SKM-1 treated with dmso at 0.1 percent for 144 hours (cell line): Measurements from ENCODE around the gene GPR25.
A peak's percentile ranks its signal among the peaks of the same experiment; 100 is the strongest.

Experiments used
- DNase-seq: peaks from one replicate; lab custom pipeline; 2025; ENCODE audit not compliant: unreplicated experiment; lab: John Stamatoyannopoulos, UW

The GPR25 gene

GRCh38 chr1:200873116-200873670 lies 412 bp downstream of the GPR25 start:
- DNase-seq = no peak

- no peak for DNase-seq
Measured at GRCh38 chr1:200873671-200874397, 1.1 kb downstream of the GPR25 start.

GRCh38 chr1:200874694-200875093 lies 1.9 kb downstream of the GPR25 start:
- no peak for DNase-seq

- DNase-seq = no peak
Measured at GRCh38 chr1:200875416-200875815, 2.6 kb downstream of the GPR25 start.

GRCh38 chr1:200877010-200877409 lies 4.2 kb downstream of the GPR25 start:
- DNase-seq = no peak

- no peak for DNase-seq
Measured at GRCh38 chr1:200877839-200878551, 5.2 kb downstream of the GPR25 start.

GRCh38 chr1:200880212-200880611 lies 7.4 kb downstream of the GPR25 start:
- no peak for DNase-seq

GRCh38 chr1:200883118-200883517 lies 10.3 kb downstream of the GPR25 start:
- no peak for DNase-seq

- DNase-seq = no peak
Measured at GRCh38 chr1:200885623-200886402, 13.0 kb downstream of the GPR25 start.

- no peak for DNase-seq
Measured at GRCh38 chr1:200886594-200886993, 13.8 kb downstream of the GPR25 start.

- DNase-seq = no peak
Measured at GRCh38 chr1:200887036-200887435, 14.3 kb downstream of the GPR25 start.

- peak; percentile 80 for DNase-seq
Measured at GRCh38 chr1:200887772-200888348, 15.1 kb downstream of the GPR25 start.

- DNase-seq = peak; percentile 99
Measured at GRCh38 chr1:200888349-200888838, 15.6 kb downstream of the GPR25 start.

- DNase-seq = peak; percentile 18
Measured at GRCh38 chr1:200889571-200889970, 16.8 kb downstream of the GPR25 start.

GRCh38 chr1:200890027-200890426 lies 17.2 kb downstream of the GPR25 start:
- DNase-seq = no peak

- DNase-seq = no peak
Measured at GRCh38 chr1:200890818-200891773, 18.3 kb downstream of the GPR25 start.

GRCh38 chr1:200891774-200892157 lies 19.0 kb downstream of the GPR25 start:
- DNase-seq = no peak

GRCh38 chr1:200892546-200892945 lies 19.8 kb downstream of the GPR25 start:
- DNase-seq = no peak

GRCh38 chr1:200892958-200893357 lies 20.2 kb downstream of the GPR25 start:
- no peak for DNase-seq

- DNase-seq = no peak
Measured at GRCh38 chr1:200893411-200893901, 20.7 kb downstream of the GPR25 start.
